Testis (tissue), 2 donors: Measurements from ENCODE around the gene TAS2R31.

Experiments
- CTCF ChIP-seq, 3 experiments: fragments of 450-650 bp in 2 of 3; fragments of 200-600 bp in 1 of 3; sonication (generic) in 1 of 3; IDR thresholded peaks; one replicate each; pipeline ENCODE4 v1.5.1; 2016 to 2019; ENCODE audit warnings: antibody characterized with exemption in 3 of 3, mild to moderate bottlenecking in 2 of 3, moderate library complexity in 1 of 3
- POLR2A ChIP-seq: fragments of 450-650 bp; IDR thresholded peaks from one replicate; pipeline ENCODE4 v1.6.1; 2017; ENCODE audit warnings: antibody characterized with exemption, mild to moderate bottlenecking, moderate library complexity

GRCh38 chr12:11031307-11031706, at the start of gene TAS2R31:
- TF ChIP-seq CTCF (IDR thresholded peaks at IDR 0.05) (no peak), POLR2A (no peak)
